Thyroid gland (tissue), 4 donors: ENCODE results near the gene DNMT1.

Experiments used
- CTCF ChIP-seq, 6 experiments: fragments of 200-600 bp in 3 of 6; fragments of 450-650 bp in 3 of 6; sonication (generic) in 3 of 6; IDR thresholded peaks; one replicate each; pipeline ENCODE4 v1.5.1; 2016 to 2019; ENCODE audit warnings: antibody characterized with exemption in 6 of 6, mild to moderate bottlenecking in 2 of 6, inconsistent platforms in 1 of 6, moderate library complexity in 1 of 6
- POLR2A ChIP-seq, 2 donors: fragments of 450-650 bp; IDR thresholded peaks; one replicate each; pipeline ENCODE4 v1.6.1; 2017; ENCODE audit warnings: antibody characterized with exemption in 2 of 2, mild to moderate bottlenecking in 2 of 2, moderate library complexity in 1 of 2

GRCh38 chr19:10193790-10194499, 808 bp downstream of the DNMT1 start:
- TF ChIP-seq CTCF (IDR thresholded peaks at IDR 0.05), result no peak
- TF ChIP-seq POLR2A (IDR thresholded peaks at IDR 0.05), result no peak
